NB4 (cell line): Measurements from ENCODE around the gene PTPRD.

Experiments used
- CTCF ChIP-seq: IDR thresholded peaks from one replicate; pipeline ENCODE4 v1.5.1; 2012; ENCODE audit warnings: low read depth, low read length
- POLR2A ChIP-seq: IDR thresholded peaks from 2 replicates; pipeline ENCODE4 v1.6.1; 2011; ENCODE audit warnings: mild to moderate bottlenecking; ENCODE audit not compliant: insufficient read length; ENCODE audit errors: extremely low read depth

GRCh38 chr9:8365466-8366160 lies 2247.2 kb downstream of the PTPRD start:
- no peak for TF ChIP-seq POLR2A
- TF ChIP-seq CTCF, result no peak
